Esophagus (tissue), 2 donors: ENCODE results near the gene ADO. TPM values are rescaled to one million over a fixed set of nuclear protein-coding genes. Genes with fewer than 3 reads are reported as not detected.
"Not testable (repeated sequence)": the region's sequence is repeated elsewhere in the genome, so short reads cannot be mapped to it uniquely, and the experiment has no call there.

Source experiments
- H3K27ac ChIP-seq, 2 donors: one replicate each; pipeline ENCODE4 v1.5.1; 2013; ENCODE audit warnings: low read depth in 2 of 2, mild to moderate bottlenecking in 2 of 2, inconsistent platforms in 1 of 2, low read length in 1 of 2, moderate library complexity in 1 of 2
- H3K27me3 ChIP-seq, 2 donors: one replicate each; pipeline ENCODE4 v1.6.1; 2013; ENCODE audit warnings: low read length in 2 of 2, control low read depth in 1 of 2, mild to moderate bottlenecking in 1 of 2; ENCODE audit not compliant: insufficient read depth in 2 of 2, control insufficient read depth in 1 of 2
- H3K36me3 ChIP-seq, 2 donors: one replicate each; pipeline ENCODE4 v1.6.1; 2013; ENCODE audit warnings: low read length in 1 of 2; ENCODE audit not compliant: control insufficient read depth in 2 of 2, insufficient read depth in 2 of 2
- H3K4me1 ChIP-seq, 2 donors: one replicate each; pipeline ENCODE4 v1.6.1; 2013; ENCODE audit warnings: low read length in 1 of 2; ENCODE audit not compliant: control insufficient read depth in 2 of 2, insufficient read depth in 2 of 2
- H3K4me3 ChIP-seq, 2 donors: one replicate each; pipeline ENCODE4 v1.5.1; 2013; ENCODE audit warnings: low read length in 2 of 2, mild to moderate bottlenecking in 2 of 2, low read depth in 1 of 2, moderate library complexity in 1 of 2
- H3K9me3 ChIP-seq, 2 donors: one replicate each; pipeline ENCODE4 v1.6.1; 2013; ENCODE audit warnings: mild to moderate bottlenecking in 2 of 2, low read depth in 1 of 2, low read length in 1 of 2, moderate library complexity in 1 of 2; ENCODE audit not compliant: control insufficient read depth in 2 of 2, insufficient read depth in 1 of 2
- WGBS, 2 donors: extraction: QIAGEN DNeasy Blood & Tissue Kit; methylation state at CpG; one replicate each; pipeline ENCODE4 v1.1.7; 2013; 5-methylcytosine and 5-hydroxymethylcytosine counted together
- polyA plus RNA-seq, 2 donors: library from polyadenylated mRNA; stranded (reverse); fragments of 200-250 nt; gene quantifications; one replicate each; pipeline ENCODE4 v1.2.3, GENCODE V29; 2013
- donor health status: healthy with polysubstance abuse.
- donor health status: Bipolar disorder and iron deficiency.

The ADO gene
- polyA plus RNA-seq, 2 donors, result 3.5 to 6.1 TPM

- no peak overlapping the region for H3K27ac ChIP-seq
- H3K36me3 ChIP-seq, result no peaks in the 10 kb centered on the region
- no peaks in the 10 kb centered on the region for H3K9me3 ChIP-seq
- 49 to 62% methylated on average over 3 of the region's 3 CpGs for WGBS, 2 donors
- H3K27me3 ChIP-seq, result no peaks in the 10 kb centered on the region
- no peaks in the 10 kb centered on the region for H3K4me1 ChIP-seq
- no peak overlapping the region for H3K4me3 ChIP-seq
Measured at GRCh38 chr10:62766386-62766785, 38.1 kb upstream of the ADO start.

GRCh38 chr10:62769574-62770242, 34.8 kb upstream of the ADO start:
- Histone ChIP-seq H3K36me3 (no peaks in the 10 kb centered on the region), H3K27ac (no peak overlapping the region)
- 93 to 100% methylated on average over 1 of the region's 1 CpG for WGBS, 2 donors

GRCh38 chr10:62772186-62772974, 32.1 kb upstream of the ADO start:
- H3K27ac ChIP-seq, result no peak overlapping the region
- 58 to 60% methylated on average over 7 of the region's 7 CpGs for WGBS, 2 donors
- no peaks in the 10 kb centered on the region for H3K27me3 ChIP-seq
- no peaks in the 10 kb centered on the region for H3K9me3 ChIP-seq
- H3K36me3 ChIP-seq, result no peaks in the 10 kb centered on the region
- H3K4me1 ChIP-seq, result no peaks in the 10 kb centered on the region
- H3K4me3 ChIP-seq, result no peak overlapping the region

More at GRCh38 chr10:62769574-62770242, 34.8 kb upstream of the ADO start:
- Histone ChIP-seq H3K4me1 (no peaks in the 10 kb centered on the region), H3K27me3 (no peaks in the 10 kb centered on the region), H3K9me3 (no peaks in the 10 kb centered on the region), H3K4me3 (no peak overlapping the region)

- no peak overlapping the region for H3K4me3 ChIP-seq
- WGBS, 2 donors, result 84 to 88% methylated on average over 2 of the region's 2 CpGs
- H3K9me3 ChIP-seq, result no peaks in the 10 kb centered on the region
- no peaks in the 10 kb centered on the region for H3K27me3 ChIP-seq
- no peaks in the 10 kb centered on the region for H3K4me1 ChIP-seq
- no peak overlapping the region for H3K27ac ChIP-seq
- H3K36me3 ChIP-seq, result no peaks in the 10 kb centered on the region
Measured at GRCh38 chr10:62778125-62778524, 26.4 kb upstream of the ADO start.

- 74 to 75% methylated on average over 5 of the region's 5 CpGs for WGBS, 2 donors
- no peaks in the 10 kb centered on the region for H3K4me1 ChIP-seq
- no peaks in the 10 kb centered on the region for H3K27me3 ChIP-seq
- H3K27ac ChIP-seq, result no peak overlapping the region
- no peak overlapping the region for H3K4me3 ChIP-seq
- H3K9me3 ChIP-seq, result no peaks in the 10 kb centered on the region
- no peaks in the 10 kb centered on the region for H3K36me3 ChIP-seq
Measured at GRCh38 chr10:62779487-62780248, 24.9 kb upstream of the ADO start.

GRCh38 chr10:62784537-62784936, 20.0 kb upstream of the ADO start:
- WGBS, 2 donors, result 94 to 95% methylated on average over 3 of the region's 3 CpGs
- not testable (repeated sequence) for H3K36me3 ChIP-seq, H3K9me3 ChIP-seq, H3K27me3 ChIP-seq, H3K4me1 ChIP-seq, H3K4me3 ChIP-seq, H3K27ac ChIP-seq

- 81 to 89% methylated on average over 2 of the region's 2 CpGs for WGBS, 2 donors
Measured at GRCh38 chr10:62788285-62788684, 16.2 kb upstream of the ADO start.

GRCh38 chr10:62788861-62789467, 15.6 kb upstream of the ADO start:
- no peaks in the 10 kb centered on the region for H3K9me3 ChIP-seq
- no peak overlapping the region for H3K4me3 ChIP-seq
- no peak overlapping the region for H3K27ac ChIP-seq
- no peaks in the 10 kb centered on the region for H3K4me1 ChIP-seq
- WGBS, 2 donors, result 40 to 53% methylated on average over 9 of the region's 9 CpGs
- H3K36me3 ChIP-seq, result no peaks in the 10 kb centered on the region
- no peaks in the 10 kb centered on the region for H3K27me3 ChIP-seq

More at GRCh38 chr10:62788285-62788684, 16.2 kb upstream of the ADO start:
- not testable (repeated sequence) for H3K4me3 ChIP-seq, H3K36me3 ChIP-seq, H3K27me3 ChIP-seq, H3K4me1 ChIP-seq, H3K27ac ChIP-seq, H3K9me3 ChIP-seq

- WGBS, 2 donors, result 76 to 85% methylated on average over 14 of the region's 14 CpGs
- Histone ChIP-seq H3K4me1 (no peaks in the 10 kb centered on the region), H3K9me3 (no peaks in the 10 kb centered on the region), H3K36me3 (no peaks in the 10 kb centered on the region), H3K27me3 (no peaks in the 10 kb centered on the region), H3K27ac (no peak overlapping the region), H3K4me3 (no peak overlapping the region)
Measured at GRCh38 chr10:62790019-62790555, 14.4 kb upstream of the ADO start.
